HG03558 (cell line): ENCODE measurements around the gene C1RL.

ENCODE experiments used
- ATAC-seq: cut with Tn5 transposase; IDR thresholded peaks from one replicate; pipeline ENCODE4 v1.9.1; 2021; ENCODE audit warnings: moderate number of reproducible peaks; ENCODE audit not compliant: unreplicated experiment; ENCODE audit errors: extremely low read depth

Gene C1RL, protein sequence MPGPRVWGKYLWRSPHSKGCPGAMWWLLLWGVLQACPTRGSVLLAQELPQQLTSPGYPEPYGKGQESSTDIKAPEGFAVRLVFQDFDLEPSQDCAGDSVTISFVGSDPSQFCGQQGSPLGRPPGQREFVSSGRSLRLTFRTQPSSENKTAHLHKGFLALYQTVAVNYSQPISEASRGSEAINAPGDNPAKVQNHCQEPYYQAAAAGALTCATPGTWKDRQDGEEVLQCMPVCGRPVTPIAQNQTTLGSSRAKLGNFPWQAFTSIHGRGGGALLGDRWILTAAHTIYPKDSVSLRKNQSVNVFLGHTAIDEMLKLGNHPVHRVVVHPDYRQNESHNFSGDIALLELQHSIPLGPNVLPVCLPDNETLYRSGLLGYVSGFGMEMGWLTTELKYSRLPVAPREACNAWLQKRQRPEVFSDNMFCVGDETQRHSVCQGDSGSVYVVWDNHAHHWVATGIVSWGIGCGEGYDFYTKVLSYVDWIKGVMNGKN

DNA sequence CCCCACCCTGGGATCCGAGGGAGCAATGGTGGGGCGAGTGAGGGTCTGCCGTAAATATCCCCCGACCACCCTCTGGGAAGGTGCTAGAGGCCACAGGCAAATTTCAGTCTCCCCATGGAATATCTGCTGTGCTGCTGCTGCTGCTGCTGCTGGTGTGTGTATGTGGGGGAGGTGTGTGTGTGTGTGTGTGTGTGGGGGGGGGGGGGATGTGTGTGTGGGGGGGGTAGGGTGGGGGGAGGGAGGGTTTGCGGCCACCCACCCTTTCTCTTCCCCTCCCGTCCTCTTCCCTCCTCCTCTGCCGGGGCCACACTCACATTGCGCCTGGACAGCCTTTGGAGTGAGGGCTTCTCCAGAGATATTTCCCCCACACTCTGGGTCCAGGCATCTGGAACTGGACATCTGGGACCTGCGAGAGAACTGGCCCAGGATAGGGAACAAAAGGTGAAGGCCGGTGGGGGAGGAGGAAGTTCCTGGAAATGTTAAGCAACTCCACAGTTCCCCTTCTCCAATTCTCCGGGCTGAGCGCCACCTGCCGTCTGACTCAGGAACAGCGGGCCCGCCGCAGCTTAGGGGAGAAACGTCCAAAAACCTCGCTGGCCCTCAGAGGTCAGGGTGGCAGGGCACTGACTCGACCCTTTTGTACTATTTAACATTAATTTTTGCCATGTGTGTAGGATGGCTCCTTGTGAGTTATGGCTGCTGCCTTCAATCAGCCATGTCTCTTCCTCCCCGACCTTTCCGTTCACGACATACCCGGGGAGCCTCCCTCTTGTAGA lies at the start of gene C1RL:
Gene C1RL, minus strand, starts transcription at position 419 of the 776 bp plus-strand sequence. Its CDS starts 34 bp downstream, at position 385.
- ATAC-seq: no peak

DNA sequence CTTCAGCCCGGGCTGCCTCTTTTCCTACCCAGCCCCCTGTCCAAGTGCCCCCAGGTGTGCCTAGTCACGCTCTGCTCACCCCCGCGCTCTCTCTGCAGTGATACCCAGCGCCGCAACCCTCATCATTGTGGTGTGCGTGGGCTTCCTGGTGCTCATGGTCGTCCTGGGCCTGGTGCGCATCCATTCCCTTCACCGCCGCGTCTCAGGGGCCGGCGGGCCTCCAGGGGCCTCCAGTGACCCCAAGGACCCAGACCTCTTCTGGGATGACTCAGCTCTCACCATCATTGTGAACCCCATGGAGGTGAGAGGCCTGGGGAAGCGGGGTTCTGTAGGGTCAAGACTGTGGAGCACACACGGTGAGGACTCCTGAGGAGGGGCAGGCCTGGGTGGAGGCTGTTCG lies 48.4 kb upstream of the C1RL start:
- ATAC-seq: no peak

DNA sequence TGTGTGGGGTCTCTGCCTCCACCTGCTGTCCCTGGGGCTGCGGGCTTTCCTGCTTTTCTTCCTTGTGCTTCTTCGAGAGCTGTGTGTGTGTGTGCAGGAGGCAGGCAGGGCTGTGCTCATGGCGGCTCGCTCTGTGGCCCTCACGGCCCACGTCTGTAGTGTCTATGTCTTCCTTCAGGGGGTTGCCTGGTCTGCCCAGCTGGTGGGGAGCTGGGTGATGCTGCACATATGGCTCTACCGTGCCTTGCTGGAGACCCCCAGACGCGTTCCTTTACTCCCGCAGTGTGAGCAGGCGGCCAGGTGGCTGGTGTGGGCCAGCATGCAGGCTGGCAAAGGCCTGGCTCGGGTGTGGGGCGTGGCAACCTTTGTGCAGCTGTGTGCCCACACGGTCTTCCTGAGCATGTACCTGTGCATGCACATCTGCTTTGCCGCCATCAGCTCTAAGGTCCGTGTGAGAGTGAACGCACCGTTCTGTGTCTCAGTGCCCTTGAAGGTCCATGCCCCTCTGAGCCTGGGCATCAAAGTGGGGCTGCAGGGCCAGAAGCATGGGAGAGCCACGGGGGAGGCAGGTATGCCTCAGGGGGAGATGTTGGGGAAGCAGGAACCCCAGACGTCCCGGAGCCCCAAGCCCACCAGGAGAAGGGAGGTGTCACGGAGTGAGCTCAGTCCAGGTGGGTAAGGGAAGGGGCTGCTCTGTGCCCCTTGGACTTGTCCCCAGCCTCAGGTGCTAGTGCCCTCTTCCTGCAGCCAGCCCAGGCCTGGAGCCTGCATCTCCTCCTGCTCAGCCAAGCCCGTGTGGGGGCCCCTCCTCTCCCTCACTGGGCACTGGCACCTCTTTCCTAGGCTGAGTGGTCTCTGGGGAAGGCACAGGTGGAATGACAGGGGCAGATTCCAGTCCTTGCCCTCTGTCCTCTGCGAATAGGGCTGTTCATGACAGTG lies 47.5 kb upstream of the C1RL start:
- no peak for ATAC-seq

DNA sequence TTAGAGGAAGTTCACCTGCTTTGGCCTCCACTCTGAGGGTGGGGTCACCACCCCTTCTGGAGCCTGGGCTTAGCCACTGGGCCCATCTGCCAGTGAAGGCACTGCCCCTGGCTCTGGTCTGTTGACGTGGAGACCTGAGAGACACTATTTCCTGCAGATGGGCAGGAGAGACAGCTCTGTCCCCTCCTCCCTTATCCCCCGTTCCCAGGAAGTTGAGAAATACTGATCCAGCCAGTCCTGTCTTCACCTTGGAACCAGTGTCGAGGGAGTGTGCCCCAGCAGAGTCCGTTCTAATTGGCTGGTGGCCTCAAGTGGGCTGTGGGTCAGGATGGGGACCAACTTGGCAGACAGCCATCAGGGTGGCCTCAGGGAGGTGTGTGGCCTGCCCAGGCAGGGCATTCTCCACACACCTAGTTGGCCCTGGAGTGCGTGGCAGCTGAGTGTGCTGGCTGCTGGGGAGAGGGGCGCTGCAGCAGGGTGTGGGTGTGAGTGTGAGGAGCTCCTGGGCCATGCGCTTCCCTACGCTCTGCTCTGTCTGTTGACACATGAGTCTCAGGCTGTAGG lies 46.5 kb upstream of the C1RL start:
- no peak for ATAC-seq

DNA sequence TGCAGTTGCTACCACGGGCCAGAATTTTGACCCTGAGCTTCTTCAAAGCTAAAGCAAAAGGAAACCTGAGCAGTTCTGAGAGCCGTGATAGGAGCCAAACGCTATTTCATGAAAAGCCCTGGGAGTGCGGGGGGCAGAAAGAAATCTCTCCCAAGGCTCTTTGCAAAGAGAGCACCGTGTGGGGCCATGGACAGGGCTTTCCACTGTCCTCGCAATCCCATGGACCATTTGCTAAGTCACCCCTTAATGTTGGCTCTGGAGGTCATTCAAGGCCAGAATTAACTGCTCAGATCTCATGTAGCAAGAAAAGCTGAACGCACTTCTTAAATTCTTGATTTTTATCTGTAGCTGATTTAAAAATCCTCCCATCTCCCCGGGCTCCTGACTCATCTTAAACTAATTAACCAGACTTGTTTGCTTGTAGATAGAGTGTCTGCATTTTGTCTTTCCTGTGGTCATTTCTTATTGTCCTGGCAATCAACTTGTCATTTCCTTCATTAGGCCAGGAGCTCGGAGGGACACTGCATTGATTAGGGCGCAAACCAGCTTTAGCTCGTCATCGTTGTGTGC lies 46.0 kb upstream of the C1RL start:
- ATAC-seq: no peak

DNA sequence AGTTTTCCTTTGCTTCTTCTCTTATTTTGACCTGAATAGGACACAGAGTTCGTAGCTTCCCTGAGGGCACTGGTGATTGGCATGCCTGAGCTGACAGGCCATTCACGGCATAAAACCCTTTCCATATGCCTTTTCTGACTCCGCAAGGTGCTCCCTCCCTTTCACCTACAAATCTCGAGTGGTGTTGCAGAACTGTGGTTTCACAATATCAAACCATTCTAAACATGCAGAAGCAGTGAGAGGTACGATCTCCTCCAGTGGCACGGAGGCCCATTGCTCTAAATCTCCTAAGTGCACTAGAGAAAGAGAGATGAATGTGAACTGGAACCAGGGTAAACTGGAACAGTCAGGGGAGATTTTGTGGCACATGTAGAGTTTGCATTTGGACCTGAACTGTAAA lies 45.0 kb upstream of the C1RL start:
- ATAC-seq: no peak

DNA sequence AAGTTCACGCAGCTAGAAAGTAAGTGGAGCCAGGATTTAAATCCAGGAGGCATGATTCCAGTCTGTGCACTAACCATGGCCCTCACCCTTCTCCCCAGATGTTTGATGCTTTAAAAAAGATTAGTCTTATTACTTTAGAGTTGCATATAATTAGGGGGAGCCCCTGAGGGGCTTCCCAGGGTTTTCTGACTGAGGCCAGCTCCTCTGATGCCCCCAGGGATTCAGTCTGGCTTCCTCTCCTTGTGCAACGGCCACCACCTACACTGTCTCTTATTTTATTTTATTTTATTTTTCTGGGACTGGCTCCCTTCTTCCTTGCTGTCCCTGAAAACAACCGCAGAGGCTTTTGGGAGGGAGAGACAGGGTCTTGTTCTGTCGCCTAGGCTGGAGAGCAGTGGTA lies 43.8 kb upstream of the C1RL start:
- no peak for ATAC-seq

DNA sequence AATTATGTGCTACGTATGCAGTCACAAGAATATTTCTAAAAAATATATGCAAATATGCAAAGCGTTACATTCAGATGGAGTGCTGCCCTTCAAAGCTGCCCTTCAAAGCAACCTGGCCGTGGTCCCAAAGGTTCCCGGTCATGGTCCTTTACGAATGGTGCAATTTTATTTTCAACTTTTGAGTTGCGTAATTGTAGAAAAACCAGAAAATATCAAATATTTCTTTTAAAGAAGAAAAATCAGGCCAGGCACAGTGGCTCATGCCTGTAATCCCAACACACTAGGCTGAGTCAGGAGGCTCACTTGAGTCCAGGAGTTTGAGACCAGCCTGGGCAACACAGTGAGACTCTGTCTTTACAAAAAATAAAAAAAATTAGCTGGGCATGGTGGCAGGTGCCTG lies 42.5 kb upstream of the C1RL start:
- ATAC-seq: no peak

DNA sequence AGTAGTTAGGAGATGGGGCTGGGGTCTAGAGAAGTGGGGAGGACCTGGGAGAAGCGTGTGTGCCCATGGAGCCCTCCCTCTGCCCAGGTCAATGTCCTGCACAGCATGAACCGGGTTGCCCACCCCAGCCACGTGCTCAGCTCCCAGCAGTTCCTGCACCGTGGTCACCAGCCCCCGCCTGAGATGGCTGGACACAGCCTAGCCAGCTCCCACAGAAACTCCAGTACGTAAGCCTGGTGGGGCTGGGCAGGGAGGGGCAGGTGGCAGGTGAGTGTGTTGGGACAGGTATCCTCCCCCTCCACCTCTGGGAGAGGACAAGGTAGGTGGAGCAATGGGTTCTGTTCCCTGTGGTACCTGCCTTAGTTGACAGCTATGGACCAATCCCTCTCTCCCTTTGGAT lies 41.8 kb upstream of the C1RL start:
- ATAC-seq: no peak

DNA sequence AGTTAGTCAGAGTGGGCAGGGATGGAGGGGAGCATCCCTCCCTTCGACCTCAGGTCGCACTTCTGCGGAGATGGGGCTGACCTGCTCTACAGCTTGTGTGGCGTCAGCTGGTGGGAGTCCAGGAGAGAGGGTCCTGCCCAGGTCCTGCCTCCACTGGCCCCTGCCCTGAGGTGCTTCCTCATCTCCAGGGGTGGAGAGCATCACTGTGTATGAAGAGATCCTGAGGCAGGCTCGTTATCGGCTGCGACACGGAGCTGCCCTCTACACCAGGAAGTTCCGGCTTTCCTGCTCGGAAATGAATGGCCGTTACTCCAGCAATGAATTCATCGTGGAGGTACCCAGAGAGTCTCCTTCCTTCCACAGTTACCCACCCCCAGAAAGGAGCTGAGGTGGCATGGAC lies 41.3 kb upstream of the C1RL start:
- no peak for ATAC-seq

DNA sequence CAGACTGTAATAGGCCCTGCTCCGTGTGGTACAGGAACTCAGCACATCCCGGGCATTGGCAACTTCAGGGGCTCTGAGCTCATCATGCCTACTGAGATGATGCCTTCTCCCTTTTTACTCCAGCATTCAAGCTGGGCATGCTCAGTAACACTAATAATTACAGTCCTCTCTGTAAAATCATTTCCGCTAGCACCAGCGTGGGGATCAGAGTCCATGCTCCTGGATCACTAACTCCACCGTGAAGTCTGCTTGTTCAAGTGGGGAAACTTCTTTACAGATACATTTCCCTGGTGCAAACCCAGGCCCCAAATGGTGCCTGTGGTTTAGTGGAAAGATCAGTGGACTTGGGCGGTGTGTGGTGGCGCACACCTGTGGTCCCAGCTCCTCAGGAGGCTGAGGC lies 37.9 kb upstream of the C1RL start:
- ATAC-seq: no peak

DNA sequence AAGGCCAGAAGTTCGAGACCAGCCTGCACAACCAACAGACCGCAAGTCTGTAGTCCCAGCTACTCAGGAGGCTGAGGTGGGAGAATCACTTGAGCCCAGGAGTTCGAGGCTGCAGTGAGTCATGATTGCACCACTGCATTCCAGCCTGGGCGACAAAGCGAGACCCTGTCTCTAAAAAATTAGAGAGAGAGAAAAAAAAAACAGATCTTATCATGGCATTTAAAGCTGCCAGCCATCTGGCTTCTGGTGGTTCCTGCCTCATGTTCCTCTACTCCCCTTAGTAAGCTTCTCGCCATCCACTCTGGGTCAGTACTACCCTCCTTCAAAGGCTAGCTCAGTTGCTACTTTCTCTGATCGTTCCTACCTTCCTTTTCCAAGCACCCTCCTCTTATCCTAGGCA lies 37.2 kb upstream of the C1RL start:
- ATAC-seq: no peak

DNA sequence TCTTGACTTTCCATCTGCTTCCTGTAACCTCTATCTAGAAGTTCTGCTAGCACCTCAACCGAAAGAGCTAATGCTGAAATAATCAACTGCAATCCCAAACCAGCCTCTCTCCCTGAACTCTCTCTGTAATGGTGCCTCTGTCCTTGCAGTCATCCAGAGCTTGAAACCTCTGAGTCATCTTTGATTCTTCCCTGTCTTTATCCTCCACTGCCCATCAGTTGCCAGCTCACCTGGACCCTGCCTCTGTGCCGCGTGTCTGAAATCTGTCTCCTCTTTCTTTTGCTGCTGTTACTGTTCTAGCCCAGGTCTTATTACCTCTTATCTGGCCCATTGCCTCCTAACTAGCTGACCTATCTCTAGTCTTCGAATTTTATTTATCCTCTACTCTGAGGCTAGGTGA lies 36.7 kb upstream of the C1RL start:
- no peak for ATAC-seq

DNA sequence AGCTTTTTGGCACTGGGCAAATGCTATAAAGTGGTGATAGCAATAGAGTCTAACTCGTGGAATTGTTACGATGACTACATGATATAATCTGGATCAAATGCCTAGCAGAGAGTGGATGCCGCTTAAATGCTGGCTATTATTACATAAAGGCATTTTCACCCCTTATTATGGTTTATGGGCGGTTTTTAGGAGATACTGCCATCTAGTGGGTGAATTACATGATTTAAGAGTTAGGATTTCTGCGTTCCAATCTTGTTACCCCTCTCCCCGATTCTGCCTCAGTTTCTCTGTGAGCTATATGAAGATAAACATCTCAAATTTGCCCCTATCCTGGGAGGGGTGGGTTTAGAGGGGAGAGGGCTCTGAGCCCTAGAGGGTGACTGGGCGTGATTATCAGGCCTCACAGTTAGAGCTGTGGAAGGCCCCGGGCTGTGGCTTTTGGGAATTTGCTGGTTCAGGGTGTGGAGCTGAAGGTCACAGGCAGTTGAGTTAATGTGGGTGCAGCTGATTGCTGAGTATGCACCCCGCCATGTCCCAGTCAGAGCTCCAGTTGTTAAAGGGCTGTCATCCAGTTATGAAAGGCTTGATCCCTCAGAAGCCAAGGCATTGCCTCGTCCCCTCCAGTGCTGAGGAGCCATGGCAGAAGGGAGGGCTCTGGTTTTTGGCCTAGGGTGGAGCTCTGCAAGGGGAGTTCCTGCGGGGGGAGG lies 35.6 kb upstream of the C1RL start:
- ATAC-seq: no peak

DNA sequence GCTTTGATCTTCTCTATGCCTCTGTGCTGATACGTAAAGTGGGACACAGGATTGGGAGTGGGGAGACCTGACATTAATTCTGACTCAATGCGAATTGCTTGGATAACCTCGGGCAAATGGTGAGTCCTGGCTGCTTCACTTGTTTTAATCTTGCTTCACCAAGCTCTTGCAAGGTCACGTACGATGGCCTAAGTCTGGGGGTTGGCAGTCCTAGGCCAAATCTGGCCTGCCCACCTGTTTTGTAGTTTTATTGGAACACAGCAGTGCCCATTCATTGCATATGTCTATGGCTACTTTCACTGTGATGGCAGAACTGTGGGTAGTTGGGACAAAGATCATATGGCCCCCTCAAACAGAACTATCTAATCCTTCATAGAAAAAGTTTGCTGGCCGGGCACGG lies 34.5 kb upstream of the C1RL start:
- no peak for ATAC-seq

DNA sequence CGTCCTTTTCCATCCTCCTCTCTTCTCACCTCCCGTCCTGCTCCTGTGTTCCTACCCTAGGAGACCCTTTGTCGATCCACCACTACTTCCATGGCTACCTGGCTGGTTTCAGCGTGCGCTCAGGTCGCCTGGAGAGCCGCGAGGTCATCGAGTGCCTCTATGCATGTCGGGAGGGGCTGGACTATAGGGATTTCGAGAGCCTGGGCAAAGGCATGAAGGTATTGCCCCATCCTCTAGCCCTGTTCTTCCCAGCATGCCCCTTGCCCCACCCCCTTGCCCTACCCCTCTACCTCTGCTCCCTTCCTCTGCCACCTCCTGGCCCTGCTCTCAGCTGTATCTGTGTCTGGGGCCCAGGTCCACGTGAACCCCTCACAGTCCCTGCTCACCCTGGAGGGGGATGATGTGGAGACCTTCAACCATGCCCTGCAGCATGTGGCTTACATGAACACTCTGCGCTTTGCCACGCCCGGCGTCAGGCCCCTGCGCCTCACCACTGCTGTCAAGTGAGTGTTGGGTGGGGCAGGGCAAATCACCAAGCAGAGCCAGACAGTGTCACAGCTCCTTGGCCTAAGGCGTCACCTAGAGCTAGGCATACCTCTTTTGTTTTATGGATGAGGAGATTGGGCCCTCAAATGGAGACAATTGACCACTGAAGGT lies 33.9 kb upstream of the C1RL start:
- ATAC-seq: no peak

DNA sequence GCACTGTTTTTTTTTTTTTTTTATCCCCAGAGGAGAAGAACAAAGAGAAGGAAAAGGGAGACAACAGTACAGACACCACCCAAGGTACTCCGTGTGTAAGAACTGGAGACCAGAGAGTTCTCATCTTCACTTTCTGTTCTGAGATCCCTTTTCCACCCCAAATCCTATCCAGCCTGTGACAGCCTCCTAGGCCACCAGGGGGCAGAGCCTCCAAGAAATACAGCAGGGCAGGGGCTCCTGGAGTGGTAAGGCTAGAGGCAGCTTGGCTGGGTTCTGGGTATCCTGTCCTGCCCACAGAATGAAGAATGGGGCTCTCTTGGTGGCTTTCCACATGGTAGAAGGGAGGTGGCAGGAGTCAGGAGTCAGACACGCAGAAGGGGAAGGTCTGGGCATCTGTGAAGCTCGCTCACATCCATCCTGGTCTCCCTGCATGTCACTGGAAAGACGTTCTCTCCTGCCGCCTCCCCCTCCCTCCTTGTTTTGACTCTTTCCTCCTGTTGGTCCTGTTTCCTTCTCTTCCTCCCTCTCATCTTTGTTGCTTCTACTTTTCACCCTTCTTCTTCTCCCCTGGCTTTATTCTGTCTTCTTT lies 33.1 kb upstream of the C1RL start:
- no peak for ATAC-seq

DNA sequence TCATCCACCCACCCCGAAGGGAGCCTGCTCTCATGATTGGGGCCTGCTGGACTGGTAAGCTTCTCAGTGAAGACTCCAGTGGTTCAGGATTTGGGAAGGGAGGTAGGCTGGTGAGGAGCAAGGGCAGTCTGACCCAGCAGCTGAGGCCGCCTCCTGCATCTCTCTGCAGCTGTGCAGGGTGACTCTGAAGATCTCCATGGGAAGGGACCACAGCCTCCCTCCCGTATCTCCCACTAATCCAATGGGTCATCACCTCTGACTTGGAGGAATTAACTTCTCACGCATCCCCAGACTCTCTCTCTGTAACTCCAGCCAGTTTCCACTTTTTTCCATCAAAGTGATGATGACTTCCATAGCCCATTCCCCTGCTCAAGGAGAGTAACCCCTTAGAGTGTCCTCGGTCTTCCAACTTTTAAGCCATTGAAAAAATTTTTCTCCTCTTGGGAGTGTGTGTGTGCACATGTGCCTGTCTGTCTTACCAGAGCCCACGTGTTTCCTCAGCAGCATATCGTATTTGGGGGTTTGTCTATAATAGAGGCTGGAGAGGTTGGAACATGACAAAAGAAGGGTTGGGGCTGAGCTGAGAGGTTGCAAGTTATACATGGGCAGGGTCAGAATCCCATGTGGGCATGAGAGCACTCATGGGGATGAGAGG lies 32.5 kb upstream of the C1RL start:
- no peak for ATAC-seq
